Measurements from ENCODE around the gene SEMA4B. TPM values are rescaled to one million over a fixed set of nuclear protein-coding genes. Genes with fewer than 3 reads are reported as not detected.

SEMA4B gene
- total RNA-seq, 1 experiment from 2014 or later = 5.6 TPM

Other genes with a start within 250 kb of the SEMA4B start
- 2.4 and 7.3 TPM in 2 replicates for gene ZNF710, start 200.0 kb upstream of the SEMA4B start, total RNA-seq (2014; rRNA removed; shearing (Covaris generic))
- gene IDH2, start 98.9 kb upstream of the SEMA4B start, total RNA-seq (2014; rRNA removed; shearing (Covaris generic)) = 45.0 and 66.6 TPM in 2 replicates
- gene CIB1, start 32.6 kb downstream of the SEMA4B start, total RNA-seq (2014; rRNA removed; shearing (Covaris generic)) = 30.1 and 36.8 TPM in 2 replicates
- 2.3 and 4.3 TPM in 2 replicates for gene GDPGP1, start 32.9 kb downstream of the SEMA4B start, total RNA-seq (2014; rRNA removed; shearing (Covaris generic))
- gene TTLL13, start 48.2 kb downstream of the SEMA4B start, total RNA-seq (2014; rRNA removed; shearing (Covaris generic)) = not detected in 2 replicates
- gene NGRN, start 64.3 kb downstream of the SEMA4B start, total RNA-seq (2014; rRNA removed; shearing (Covaris generic)) = 138 and 157 TPM in 2 replicates
- 0.66 and 4.1 TPM in 2 replicates for gene ZNF774, start 151.0 kb downstream of the SEMA4B start, total RNA-seq (2014; rRNA removed; shearing (Covaris generic))
- gene IQGAP1, start 186.9 kb downstream of the SEMA4B start, total RNA-seq (2014; rRNA removed; shearing (Covaris generic)) = 163 and 235 TPM in 2 replicates

Measured in SJSA1 (cell line).